Right renal cortex interstitium (tissue), 3 donors: ENCODE data around the gene ARHGEF40. TPM values are rescaled to one million over a fixed set of nuclear protein-coding genes. Genes with fewer than 3 reads are reported as not detected.
A peak's percentile ranks its signal among the peaks of the same experiment; 100 is the strongest.

Source experiments
- DNase-seq, 3 donors: peaks; one replicate each; pipeline ENCODE4 v3.0.0-alpha.2; 2013; ENCODE audit warnings: low read depth in 3 of 3, low spot score in 2 of 3
- polyA plus RNA-seq, 3 donors: library from polyadenylated mRNA; unstranded; fragments of 120-200 nt; gene quantifications; one replicate each; pipeline ENCODE4 v1.2.1, GENCODE V29; 2013; ENCODE audit not compliant: insufficient read length in 3 of 3

The ARHGEF40 gene
- polyA plus RNA-seq, 3 donors: 69.3 to 71.9 (median 70.0) TPM

DNA sequence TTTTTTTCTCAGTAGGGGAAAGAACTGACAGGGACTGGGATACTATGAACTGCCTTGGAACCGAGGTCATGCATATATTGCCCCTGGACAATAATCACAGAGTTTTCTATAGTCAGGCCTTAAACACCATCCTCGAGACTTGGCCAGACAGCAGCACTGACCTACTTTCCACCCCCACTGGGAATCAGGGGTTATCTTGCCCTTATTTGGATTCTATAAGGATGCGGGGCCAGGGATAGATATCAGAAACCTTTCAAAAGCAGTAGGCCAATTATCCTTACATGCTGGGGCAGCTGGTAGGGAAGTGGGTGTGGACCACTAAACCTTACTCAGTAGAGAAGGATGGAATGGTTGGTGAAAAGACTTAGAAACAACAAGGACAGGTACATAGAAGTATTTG lies 26.3 kb downstream of the ARHGEF40 start:
- no peak for DNase-seq

DNA sequence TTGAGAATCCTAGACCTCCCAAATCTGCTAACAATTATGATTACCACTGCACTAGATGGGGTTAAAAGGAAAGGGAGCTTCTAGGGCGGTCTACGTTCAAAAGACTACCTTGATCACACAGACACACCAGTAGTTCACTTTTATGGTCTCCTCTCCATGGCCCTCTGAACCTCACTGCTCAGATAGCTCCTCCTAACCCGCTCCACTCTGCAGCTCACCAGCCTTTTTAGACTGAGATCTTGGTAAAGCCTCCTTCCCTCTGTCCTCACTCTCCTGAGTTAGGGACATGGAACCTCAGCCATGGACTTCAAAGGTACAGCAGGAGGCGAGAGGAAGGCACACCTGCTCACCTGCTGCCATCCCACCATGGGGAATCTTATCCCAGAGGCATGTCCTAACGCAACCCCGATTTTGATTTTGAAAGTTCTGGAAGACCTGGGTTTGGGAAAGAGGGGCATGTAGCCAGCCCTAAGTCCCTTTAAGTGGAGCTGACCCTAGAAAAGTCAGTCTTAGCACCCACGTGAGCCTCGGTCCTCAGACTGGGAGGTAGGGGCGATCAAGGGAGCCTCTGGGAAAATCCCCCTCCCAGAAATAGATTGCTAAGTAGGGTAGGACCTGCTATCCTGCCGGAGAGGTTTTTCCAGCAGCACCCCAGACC lies 27.0 kb downstream of the ARHGEF40 start:
- no peak for DNase-seq

DNA sequence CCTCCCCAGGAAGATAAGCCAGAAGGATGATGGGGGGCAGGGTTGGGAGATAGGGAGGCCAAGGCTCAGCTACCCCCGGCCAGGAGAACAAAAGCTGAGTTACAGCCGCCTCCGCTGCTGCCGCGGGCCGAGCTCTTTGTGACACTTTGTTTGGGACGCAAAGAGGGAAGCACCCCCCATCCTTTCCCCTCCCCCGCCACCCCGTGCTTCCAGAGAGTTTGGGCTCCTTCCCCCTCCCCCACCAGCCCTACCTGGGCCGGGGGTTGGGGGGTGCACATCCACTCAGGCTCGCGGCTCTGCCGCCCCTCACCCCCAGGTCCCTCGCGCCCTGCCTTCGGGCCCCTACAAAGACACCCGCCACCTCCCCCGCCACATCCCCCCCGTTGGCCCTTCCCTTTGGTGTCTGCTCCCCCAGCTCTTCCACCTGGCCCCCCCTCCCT lies 27.6 kb downstream of the ARHGEF40 start:
- no peak for DNase-seq

DNA sequence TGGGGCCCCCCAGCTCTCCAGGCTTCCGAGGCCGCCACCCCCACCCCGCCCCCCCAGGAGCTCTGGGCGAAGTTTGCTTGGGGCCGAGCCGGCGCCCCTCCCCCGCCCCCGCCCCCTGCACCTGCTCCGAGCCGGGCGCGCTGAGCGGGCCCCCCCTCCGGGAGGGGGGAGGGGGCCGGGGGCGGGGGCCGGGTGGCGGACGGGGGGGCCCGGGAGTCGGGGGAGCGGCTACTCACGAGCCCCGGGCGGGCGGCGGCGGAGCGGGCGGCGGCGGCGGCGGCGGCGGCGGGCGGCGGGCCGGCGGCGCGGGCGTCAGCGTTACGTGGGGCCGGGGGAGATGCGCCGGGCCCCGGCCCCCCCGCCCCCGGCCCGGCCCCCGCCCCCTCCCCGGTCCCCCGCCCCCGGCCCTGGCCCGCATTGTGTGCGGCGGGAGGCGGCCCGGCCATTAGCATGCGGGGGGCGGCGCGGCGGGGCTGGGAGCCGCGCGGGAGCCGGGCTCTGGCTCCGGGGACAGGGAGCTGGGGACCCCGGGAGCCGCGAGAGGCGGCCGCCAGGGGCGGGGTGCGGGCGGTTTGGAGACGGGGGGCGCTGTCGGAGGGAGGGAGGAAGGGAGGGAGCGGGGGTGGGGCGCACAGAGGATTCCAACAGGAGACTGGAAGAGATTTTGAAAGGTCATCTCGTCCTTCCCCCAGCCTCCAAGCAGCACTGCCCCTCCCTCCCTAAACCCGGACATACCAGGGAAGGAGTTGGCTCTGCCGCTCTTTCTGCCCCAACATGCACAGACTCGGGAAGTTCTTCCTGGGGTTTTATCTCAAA lies 28.2 kb downstream of the ARHGEF40 start, which contains the start of gene ZNF219:
Gene ZNF219, minus strand, starts transcription at position 580 of the 816 bp plus-strand sequence. CDS start 5,064 bp downstream, outside the sequence.
- DNase-seq: no peak

DNA sequence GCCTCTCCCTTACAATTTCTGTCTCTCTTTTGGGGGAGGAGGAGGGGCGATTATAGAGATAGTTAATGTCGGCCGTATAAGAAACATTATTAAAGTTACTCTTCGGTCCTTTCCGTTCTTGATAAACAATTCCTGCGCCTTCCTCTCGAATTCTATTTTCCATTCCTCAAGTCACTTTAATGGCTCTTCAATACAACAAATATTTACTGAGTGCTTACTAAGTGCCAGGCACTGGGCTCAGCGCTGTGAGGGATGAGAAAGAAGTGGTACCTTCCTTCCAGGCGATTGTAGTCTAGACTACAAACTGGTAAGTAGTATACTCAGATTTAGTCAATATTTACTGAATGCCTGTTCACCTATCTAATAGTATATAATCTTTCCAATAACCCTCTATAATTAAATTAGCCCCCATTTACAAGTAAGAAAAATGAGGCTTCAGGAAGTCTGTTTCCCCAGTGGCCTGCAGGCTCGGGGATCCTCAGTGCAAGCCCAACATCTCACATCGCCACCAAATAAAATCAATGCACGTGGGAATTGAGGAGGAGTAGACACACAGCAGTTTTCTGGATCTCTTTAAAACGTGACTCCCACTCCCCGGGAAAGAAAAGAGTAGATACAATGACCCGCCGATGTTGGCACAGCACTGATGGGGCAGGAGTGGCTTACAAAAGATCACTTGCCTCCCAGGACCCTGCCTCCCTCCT lies 28.9 kb downstream of the ARHGEF40 start:
- no peak for DNase-seq

DNA sequence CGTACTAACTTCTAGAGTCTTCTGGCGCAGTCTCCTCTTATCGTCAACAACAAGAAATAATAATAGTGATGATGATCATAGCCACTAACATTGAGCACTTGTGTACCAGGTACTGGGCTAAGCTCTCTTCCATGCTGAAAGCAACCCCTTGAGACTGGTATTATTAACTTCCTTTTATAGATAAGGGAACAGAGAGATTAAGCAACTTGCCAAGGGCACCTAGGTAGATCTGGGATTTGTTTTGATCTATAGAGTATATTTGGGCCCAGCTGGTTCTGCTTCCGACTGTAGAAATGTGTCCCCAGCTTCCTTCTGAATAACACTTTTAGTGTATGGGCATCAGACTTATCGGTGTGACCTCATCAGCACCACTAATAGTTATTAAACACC lies 29.5 kb downstream of the ARHGEF40 start:
- DNase-seq: no peak

DNA sequence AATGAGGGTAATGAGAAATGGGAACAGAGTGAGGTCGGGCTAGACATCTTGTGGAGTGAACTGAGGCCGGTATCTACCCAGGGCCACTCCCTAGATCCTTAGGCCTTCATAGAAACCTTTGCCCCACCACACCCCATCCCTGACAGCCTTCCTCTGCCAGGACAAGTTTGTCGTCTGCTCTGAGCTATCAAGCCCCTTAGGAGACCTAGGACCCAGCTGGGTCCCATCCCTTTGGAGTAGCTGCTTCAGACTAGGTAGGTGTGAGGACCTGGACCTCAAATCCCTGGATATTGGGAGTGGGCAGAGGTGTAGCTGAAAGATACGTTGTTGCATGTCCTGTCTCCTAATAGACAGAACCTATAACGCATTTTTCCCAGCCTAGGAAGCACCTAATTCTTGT lies 30.8 kb downstream of the ARHGEF40 start, which contains the start of gene TMEM253:
Gene TMEM253, plus strand, starts transcription at position 136 of the 400 bp plus-strand sequence. CDS start 278 bp downstream, outside the sequence.
- no peak for DNase-seq

DNA sequence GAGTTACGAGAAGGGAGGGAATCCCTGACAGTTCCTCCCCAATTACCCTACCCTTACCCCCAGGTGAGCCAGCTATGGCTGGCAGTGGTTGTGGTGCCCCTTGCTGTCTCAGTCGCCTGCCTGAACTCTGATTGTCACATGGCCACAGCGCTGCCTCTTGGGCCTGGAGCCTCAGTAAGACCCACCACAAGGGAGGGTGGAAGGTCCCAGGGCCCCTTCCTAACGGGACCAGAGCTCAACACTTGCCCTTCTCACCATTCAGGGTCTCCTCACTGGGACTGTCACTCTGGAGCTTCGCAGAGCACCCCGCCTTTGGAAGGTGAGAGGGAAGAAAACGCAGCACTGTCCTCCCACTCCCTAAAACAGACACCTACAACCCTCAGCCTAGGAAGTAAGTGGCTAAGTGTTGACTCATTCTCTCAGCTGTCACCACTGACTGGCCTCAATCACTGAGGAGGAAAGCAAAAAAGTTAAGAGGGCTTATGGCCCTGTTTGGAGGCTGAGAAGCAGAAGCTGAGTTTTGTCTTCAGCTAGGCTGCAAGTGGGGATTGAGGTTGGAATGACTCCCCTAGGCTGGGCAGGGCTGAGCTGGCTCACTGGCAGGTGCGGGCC lies 31.8 kb downstream of the ARHGEF40 start:
- no peak for DNase-seq

DNA sequence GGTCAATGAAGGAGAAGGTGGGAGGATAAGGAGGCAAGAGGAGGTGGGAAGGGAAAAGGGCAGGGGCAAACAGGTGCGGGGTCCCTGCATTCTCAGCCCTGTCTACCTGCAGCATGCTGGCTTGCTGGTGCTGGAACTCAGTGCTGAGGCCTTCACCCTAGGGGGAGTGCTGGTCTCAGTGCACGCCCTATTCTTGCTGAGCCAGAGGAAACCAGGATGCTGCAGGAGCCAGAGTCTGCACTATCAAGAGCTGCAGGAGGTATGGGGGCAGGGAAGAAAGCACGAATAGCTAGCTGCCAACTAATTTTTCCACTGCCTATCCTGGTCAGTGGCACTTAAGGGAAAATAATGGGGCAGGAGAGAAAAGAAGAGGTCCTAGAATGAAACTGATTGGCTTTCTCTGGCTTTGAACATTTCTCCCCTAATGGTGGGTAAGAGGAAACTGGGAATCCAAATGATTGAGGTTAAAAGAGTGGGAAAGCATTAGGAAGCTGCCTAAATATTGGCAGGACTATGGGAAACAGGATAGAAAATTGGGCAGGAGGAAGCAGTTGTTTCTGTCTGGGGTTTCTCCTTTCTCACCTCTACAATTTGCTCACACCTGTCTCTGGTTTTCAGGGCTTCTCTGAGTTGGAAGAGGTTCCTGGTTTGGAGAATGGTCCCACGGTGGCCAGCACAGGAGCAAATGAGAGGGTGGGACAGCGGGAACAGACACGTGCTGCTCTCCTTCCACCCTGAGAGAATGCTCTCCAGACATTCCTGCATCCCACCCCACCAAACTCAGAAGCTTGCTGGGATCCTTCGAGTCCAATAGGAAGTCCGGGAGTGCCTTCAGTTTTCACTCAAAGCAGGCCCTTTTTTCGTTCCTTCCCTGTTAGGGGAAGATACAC lies 32.7 kb downstream of the ARHGEF40 start:
- no peak for DNase-seq

DNA sequence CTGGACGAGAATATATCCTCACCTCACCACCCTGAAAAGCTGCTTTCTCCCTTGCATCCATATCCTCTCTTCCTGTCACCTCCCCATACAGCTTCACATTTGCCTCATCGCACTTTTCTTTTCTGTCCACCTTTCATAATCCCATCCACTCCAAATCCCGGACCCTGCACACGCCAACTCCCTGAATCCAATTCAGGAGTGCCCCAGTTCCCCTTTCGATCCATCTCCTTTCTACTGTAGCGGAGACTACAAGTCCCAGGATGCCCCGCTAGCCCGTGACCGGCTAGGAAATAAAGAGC lies 33.3 kb downstream of the ARHGEF40 start:
- DNase-seq: no peak

DNA sequence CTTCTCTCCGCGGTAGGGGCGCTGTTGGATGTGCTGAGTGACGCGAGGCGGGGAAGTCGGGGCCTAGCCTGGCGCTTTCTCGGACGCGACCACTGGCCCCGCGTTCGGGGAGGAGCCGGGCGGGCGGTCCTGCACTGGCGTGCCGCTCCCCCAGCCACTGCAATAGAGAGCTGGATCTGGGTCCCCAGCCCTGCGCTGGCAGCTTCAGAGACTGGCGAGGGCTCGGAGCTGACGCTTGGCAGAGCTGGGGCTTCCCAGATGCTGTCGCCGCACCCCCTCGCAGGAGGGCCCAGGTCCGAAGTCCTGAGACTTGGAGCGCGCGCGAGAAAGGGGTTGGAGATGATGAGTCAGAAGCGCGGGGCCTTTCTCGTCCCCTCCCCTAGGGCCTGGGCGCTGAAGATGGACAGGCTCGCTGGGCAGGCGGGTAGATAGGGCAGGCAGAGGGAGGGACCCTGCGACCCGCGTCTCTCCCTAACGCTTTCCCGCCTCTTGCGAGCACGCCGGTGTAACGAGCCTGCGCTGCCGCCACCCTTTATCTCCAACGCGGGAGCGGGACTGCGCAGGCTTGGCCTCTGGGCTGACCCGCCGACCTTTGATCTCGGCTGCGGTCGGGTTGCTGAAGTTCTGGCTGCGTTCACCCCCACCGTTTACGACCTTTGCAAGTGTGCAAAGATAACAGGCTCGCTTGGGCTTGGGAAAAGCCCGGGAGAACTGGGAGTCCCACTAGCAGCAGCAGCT lies 33.8 kb downstream of the ARHGEF40 start:
- peak in 2 of 3 donors; percentile 94 for DNase-seq

GRCh38 chr14:21104448-21105060 lies 34.5 kb downstream of the ARHGEF40 start:
- no peak for DNase-seq

- DNase-seq: no peak
Observed at GRCh38 chr14:21105095-21105494, 35.0 kb downstream of the ARHGEF40 start.

GRCh38 chr14:21106176-21106497 lies 36.0 kb downstream of the ARHGEF40 start:
- no peak for DNase-seq

GRCh38 chr14:21106498-21107282 lies 36.6 kb downstream of the ARHGEF40 start:
- DNase-seq: no peak

- no peak for DNase-seq
Observed at GRCh38 chr14:21107283-21107800, 37.2 kb downstream of the ARHGEF40 start.

DNA sequence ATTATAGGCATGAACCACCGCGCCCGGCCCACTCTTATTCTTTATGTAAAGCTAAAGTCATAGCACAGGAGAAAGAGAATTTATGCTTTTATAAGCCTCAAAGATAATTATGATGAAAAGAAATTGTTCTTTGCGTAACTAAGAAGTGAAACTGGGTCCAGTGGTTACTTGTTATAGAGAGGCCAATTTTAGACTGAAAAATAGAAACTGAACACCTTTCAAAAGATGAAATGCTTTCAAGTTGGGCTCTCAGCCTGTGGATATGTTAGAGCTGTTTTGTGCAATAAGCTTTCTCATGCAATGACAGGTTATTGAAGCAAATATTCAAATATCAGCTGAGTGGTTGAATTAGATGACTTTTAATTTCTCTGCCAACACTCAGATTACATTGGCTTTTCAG lies 38.7 kb downstream of the ARHGEF40 start:
- DNase-seq: no peak
